Stomach (tissue), 9 donors: Measurements from ENCODE around the gene CXADR. TPM values are rescaled to one million over a fixed set of nuclear protein-coding genes. Genes with fewer than 3 reads are reported as not detected.
A peak's percentile ranks its signal among the peaks of the same experiment; 100 is the strongest.
"Not testable (repeated sequence)": the region's sequence is repeated elsewhere in the genome, so short reads cannot be mapped to it uniquely, and the experiment has no call there.

ENCODE experiments used
- DNase-seq, 2 donors: peaks; one replicate each; pipeline versions ENCODE4 v3.0.0 to v3.0.0-alpha.2; 2013 to 2019
- H3K27ac ChIP-seq, 5 donors: fragments of 200-600 bp in 4 of 5; sonication (generic) in 4 of 5; one replicate each; pipeline ENCODE4 v1.5.1; 2013 to 2019; ENCODE audit warnings: mild to moderate bottlenecking in 1 of 5, moderate library complexity in 1 of 5
- H3K27me3 ChIP-seq, 3 donors: fragments of 200-600 bp; sonication (generic); one replicate each; pipeline ENCODE4 v1.5.1; 2017 to 2019; ENCODE audit warnings: mixed run types in 1 of 3
- H3K36me3 ChIP-seq, 4 donors: fragments of 200-600 bp; sonication (generic); 1 replicate in 3 of 4; 2 replicates in 1 of 4; pipeline ENCODE4 v1.5.1; 2016 to 2019
- H3K4me1 ChIP-seq, 4 donors: fragments of 200-600 bp; sonication (generic); one replicate each; pipeline ENCODE4 v1.5.1; 2016 to 2019
- H3K4me3 ChIP-seq, 4 donors: fragments of 200-600 bp; sonication (generic) in 3 of 4; one replicate each; pipeline ENCODE4 v1.5.1; 2016 to 2019; ENCODE audit warnings: mild to moderate bottlenecking in 1 of 4
- H3K9me3 ChIP-seq, 4 donors: fragments of 200-600 bp; sonication (generic); one replicate each; pipeline ENCODE4 v1.5.1; 2016 to 2019
- CTCF ChIP-seq, 7 experiments: fragments of 450-650 bp in 4 of 7; fragments of 200-600 bp in 3 of 7; sonication (generic) in 3 of 7; IDR thresholded peaks; one replicate each; pipeline ENCODE4 v1.5.1; 2016 to 2019; ENCODE audit warnings: antibody characterized with exemption in 7 of 7, control low read depth in 2 of 7, mild to moderate bottlenecking in 1 of 7
- EP300 ChIP-seq: sonication (generic); formaldehyde crosslinking; IDR thresholded peaks from one replicate; pipeline ENCODE4 v1.6.1; 2017; ENCODE audit warnings: antibody characterized with exemption
- POLR2A ChIP-seq, 4 donors: fragments of 450-650 bp; IDR thresholded peaks; one replicate each; pipeline ENCODE4 v1.6.1; 2016; ENCODE audit warnings: antibody characterized with exemption in 4 of 4, control low read depth in 2 of 4, mild to moderate bottlenecking in 1 of 4, moderate library complexity in 1 of 4
- POLR2AphosphoS5 ChIP-seq, 3 donors: sonication (generic); formaldehyde crosslinking; IDR thresholded peaks; one replicate each; pipeline ENCODE4 v1.6.1; 2016; ENCODE audit warnings: antibody characterized with exemption in 3 of 3
- WGBS, 5 donors: extraction: QIAGEN DNeasy Blood & Tissue Kit in 3 of 5; methylation state at CpG; one replicate each; pipeline versions ENCODE4 v1.1.5 to v1.1.7; 2013 to 2018; 5-methylcytosine and 5-hydroxymethylcytosine counted together
- intact Hi-C: fragments of 100-400 bp; cut with DNase I; formaldehyde crosslinking; loops from one replicate; pipeline ENCODE4 v1.15.1; 2023; ENCODE audit warnings: low total_unique reads
- polyA plus RNA-seq, 3 donors: library from polyadenylated mRNA; stranded (reverse); fragments of 200-250 nt; gene quantifications; one replicate each; pipeline ENCODE4 v1.2.3, GENCODE V29; 2013
- total RNA-seq, 5 donors: library from RNA; depleted of rRNA; stranded (reverse); fragments of >200 nt; gene quantifications; one replicate each; pipeline versions ENCODE4 v1.1.0 to v1.2.3, GENCODE V29; 2014 to 2016
- donor health status: healthy with polysubstance abuse.
- donor health status: Bipolar disorder and iron deficiency.
- donor health status: healthy.

The CXADR gene
- total and polyA plus RNA-seq, 8 donors = 2.3 to 174 (median 23.7) TPM

GRCh38 chr21:17519208-17519738 is 6.4 kb downstream of the CXADR start:
- H3K27me3 ChIP-seq = peaks cover 0 to 13% (median 0%) of the 10 kb centered on the region in 3 donors
- intact Hi-C loops = no loop called here
- no peaks in the 10 kb centered on the region for H3K9me3 ChIP-seq
- no peak overlapping the region for H3K27ac ChIP-seq
- no peak overlapping the region for H3K4me3 ChIP-seq
- no peak for TF ChIP-seq POLR2A (IDR thresholded peaks at IDR 0.05)
- no peak for TF ChIP-seq POLR2AphosphoS5 (IDR thresholded peaks at IDR 0.05)
- TF ChIP-seq EP300 = no peak
- no peak for TF ChIP-seq CTCF (IDR thresholded peaks at IDR 0.05)
- DNase-seq = no peak
- no peaks in the 10 kb centered on the region for H3K36me3 ChIP-seq
- 62 to 80% (median 69%) methylated on average over 2 of the region's 2 CpGs for WGBS, 5 donors
- H3K4me1 ChIP-seq = peaks cover 8 to 40% (median 26%) of the 10 kb centered on the region in 4 donors

GRCh38 chr21:17519965-17520609 is 7.2 kb downstream of the CXADR start:
- Histone ChIP-seq H3K4me3 (no peak overlapping the region), H3K27me3 (peaks cover 0 to 5% (median 0%) of the 10 kb centered on the region in 3 donors), H3K4me1 (peaks cover 8 to 39% (median 27%) of the 10 kb centered on the region in 4 donors), H3K9me3 (no peaks in the 10 kb centered on the region), H3K27ac (peak overlapping the region; percentile 4 to 73 (median 57)), H3K36me3 (no peaks in the 10 kb centered on the region)
- intact Hi-C loops = no loop called here
- no peak for TF ChIP-seq POLR2A (IDR thresholded peaks at IDR 0.05)
- no peak for TF ChIP-seq POLR2AphosphoS5 (IDR thresholded peaks at IDR 0.05)
- peak in 1 of 2 donors; percentile 25 for DNase-seq
- 62 to 72% (median 69%) methylated on average over 8 of the region's 8 CpGs for WGBS, 5 donors

- H3K4me1 ChIP-seq = peaks cover 8 to 53% (median 28%) of the 10 kb centered on the region in 4 donors
- WGBS, 5 donors = 24 to 46% (median 35%) methylated on average over 2 of the region's 2 CpGs
- intact Hi-C loops = no loop called here
- H3K4me3 ChIP-seq = no peak overlapping the region
- TF ChIP-seq POLR2A (IDR thresholded peaks at IDR 0.05) (no peak), POLR2AphosphoS5 (IDR thresholded peaks at IDR 0.05) (peak in 2 of 3 donors; percentile 82 to 88)
- DNase-seq = peak in 1 of 2 donors; percentile 56
- H3K27me3 ChIP-seq = no peaks in the 10 kb centered on the region
- H3K36me3 ChIP-seq = no peaks in the 10 kb centered on the region
- H3K9me3 ChIP-seq = no peaks in the 10 kb centered on the region
- peak overlapping the region; percentile 34 to 88 (median 57) for H3K27ac ChIP-seq
Measured at GRCh38 chr21:17523007-17523451, 10.2 kb downstream of the CXADR start.

GRCh38 chr21:17523979-17524494 is 11.2 kb downstream of the CXADR start:
- Histone ChIP-seq H3K27ac (peak overlapping the region; percentile 34 to 73 (median 54)), H3K4me1 (peaks cover 8 to 59% (median 25%) of the 10 kb centered on the region in 4 donors)
- WGBS, 5 donors = 66 to 81% (median 68%) methylated on average over 10 of the region's 10 CpGs
- H3K36me3 ChIP-seq, DNase-seq, H3K9me3 ChIP-seq, H3K27me3 ChIP-seq, H3K4me3 ChIP-seq, intact Hi-C loops: not testable (repeated sequence)

- peak overlapping the region in 3 of 5 donors; percentile 55 to 73 (median 57) for H3K27ac ChIP-seq
- intact Hi-C loops = no loop called here
- H3K9me3 ChIP-seq = no peaks in the 10 kb centered on the region
- no peak overlapping the region for H3K4me3 ChIP-seq
- TF ChIP-seq POLR2A (IDR thresholded peaks at IDR 0.05) = no peak
- no peak for TF ChIP-seq POLR2AphosphoS5 (IDR thresholded peaks at IDR 0.05)
- no peak for TF ChIP-seq EP300
- no peak for TF ChIP-seq CTCF (IDR thresholded peaks at IDR 0.05)
- H3K4me1 ChIP-seq = peaks cover 8 to 57% (median 25%) of the 10 kb centered on the region in 4 donors
- H3K36me3 ChIP-seq = no peaks in the 10 kb centered on the region
- WGBS, 5 donors = 78 to 89% (median 79%) methylated on average over 6 of the region's 6 CpGs
- DNase-seq = no peak
- H3K27me3 ChIP-seq = no peaks in the 10 kb centered on the region
Measured at GRCh38 chr21:17524635-17525034, 11.8 kb downstream of the CXADR start.
